HEK293 (cell line): ENCODE measurements around the gene EPS8.

ENCODE experiments used
- ATF2 ChIP-seq: fragments of 450-650 bp; formaldehyde crosslinking; IDR thresholded peaks from 2 replicates; pipeline ENCODE4 v1.5.1; 2016; ENCODE audit warnings: missing biosample characterization, missing genetic modification characterization, low read depth
- BCL11B ChIP-seq: fragments of 450-650 bp; formaldehyde crosslinking; IDR thresholded peaks from 2 replicates; pipeline ENCODE4 v1.5.1; 2016; ENCODE audit warnings: low read depth, missing biosample characterization, missing genetic modification characterization
- CTCF ChIP-seq: fragments of 450-650 bp; formaldehyde crosslinking; IDR thresholded peaks from 2 replicates; pipeline ENCODE4 v1.5.1; 2016; ENCODE audit warnings: missing biosample characterization, missing genetic modification characterization
- KLF10 ChIP-seq: fragments of 450-650 bp; IDR thresholded peaks from 2 replicates; pipeline ENCODE4 v1.5.1; 2018; ENCODE audit warnings: missing biosample characterization, mild to moderate bottlenecking, missing genetic modification characterization
- PRDM1 ChIP-seq: fragments of 450-650 bp; formaldehyde crosslinking; IDR thresholded peaks from 2 replicates; pipeline ENCODE4; 2016; ENCODE audit warnings: missing biosample characterization, missing genetic modification characterization
- PRDM10 ChIP-seq: fragments of 450-650 bp; formaldehyde crosslinking; IDR thresholded peaks from 2 replicates; pipeline ENCODE4 v1.5.1; 2016; ENCODE audit warnings: missing biosample characterization, missing genetic modification characterization
- RBAK ChIP-seq: fragments of 450-650 bp; formaldehyde crosslinking; IDR thresholded peaks from 2 replicates; pipeline ENCODE4 v1.5.1; 2016; ENCODE audit warnings: missing biosample characterization, missing genetic modification characterization
- SP3 ChIP-seq: fragments of 450-650 bp; formaldehyde crosslinking; IDR thresholded peaks from 2 replicates; pipeline ENCODE4 v1.5.1; 2016; ENCODE audit warnings: missing biosample characterization, missing genetic modification characterization
- TRIM28 ChIP-seq: IDR thresholded peaks from 2 replicates; pipeline ENCODE4 v1.6.1; 2011; ENCODE audit warnings: low read length, control low read depth, borderline replicate concordance
- WT1 ChIP-seq: fragments of 450-650 bp; formaldehyde crosslinking; IDR thresholded peaks from 2 replicates; pipeline ENCODE4 v1.5.1; 2016; ENCODE audit warnings: missing biosample characterization, missing genetic modification characterization
- YY1 ChIP-seq: fragments of 450-650 bp; formaldehyde crosslinking; IDR thresholded peaks from 2 replicates; pipeline ENCODE4 v1.5.1; 2018; ENCODE audit warnings: missing biosample characterization, missing genetic modification characterization
- ZFP41 ChIP-seq: fragments of 450-650 bp; formaldehyde crosslinking; IDR thresholded peaks from 2 replicates; pipeline ENCODE4 v1.5.1; 2016; ENCODE audit warnings: missing biosample characterization, missing genetic modification characterization, borderline replicate concordance
- ZNF174 ChIP-seq: fragments of 450-650 bp; formaldehyde crosslinking; IDR thresholded peaks from 2 replicates; pipeline ENCODE4 v1.5.0; 2017; ENCODE audit warnings: missing biosample characterization, mild to moderate bottlenecking, missing genetic modification characterization
- ZNF26 ChIP-seq: fragments of 450-650 bp; formaldehyde crosslinking; IDR thresholded peaks from 2 replicates; pipeline ENCODE4 v1.5.1; 2016; ENCODE audit warnings: missing biosample characterization, missing genetic modification characterization
- ZNF302 ChIP-seq: fragments of 450-650 bp; formaldehyde crosslinking; IDR thresholded peaks from 2 replicates; pipeline ENCODE4 v1.5.1; 2016; ENCODE audit warnings: missing biosample characterization, missing genetic modification characterization, low read depth
- ZNF324 ChIP-seq: fragments of 450-650 bp; formaldehyde crosslinking; IDR thresholded peaks from 2 replicates; pipeline ENCODE4 v1.5.1; 2016; ENCODE audit warnings: missing biosample characterization, missing genetic modification characterization
- ZNF391 ChIP-seq: fragments of 450-650 bp; formaldehyde crosslinking; IDR thresholded peaks from 2 replicates; pipeline ENCODE4 v1.5.1; 2016; ENCODE audit warnings: low read depth, missing biosample characterization, missing genetic modification characterization, borderline replicate concordance
- ZNF521 ChIP-seq: fragments of 450-650 bp; formaldehyde crosslinking; IDR thresholded peaks from 2 replicates; pipeline ENCODE4 v1.5.1; 2017; ENCODE audit warnings: missing biosample characterization, mild to moderate bottlenecking, missing genetic modification characterization
- ZNF571 ChIP-seq: fragments of 450-650 bp; formaldehyde crosslinking; IDR thresholded peaks from 2 replicates; pipeline ENCODE4 v1.5.0; 2017; ENCODE audit warnings: missing biosample characterization, missing genetic modification characterization
- ZNF585B ChIP-seq: fragments of 450-650 bp; formaldehyde crosslinking; IDR thresholded peaks from 2 replicates; pipeline ENCODE4 v1.5.1; 2016; ENCODE audit warnings: missing biosample characterization, missing genetic modification characterization
- ZNF660 ChIP-seq: fragments of 450-650 bp; IDR thresholded peaks from 2 replicates; pipeline ENCODE4 v1.5.1; 2018; ENCODE audit warnings: missing biosample characterization, mild to moderate bottlenecking, missing genetic modification characterization
- ZNF677 ChIP-seq: fragments of 450-650 bp; IDR thresholded peaks from 2 replicates; pipeline ENCODE4 v1.5.0; 2018; ENCODE audit warnings: missing biosample characterization, mild to moderate bottlenecking, missing genetic modification characterization, moderate library complexity
- TF ChIP-seq, protein P1 (sequence below): fragments of 450-650 bp; formaldehyde crosslinking; IDR thresholded peaks from 2 replicates; pipeline ENCODE4 v1.5.1; 2016; ENCODE audit warnings: missing biosample characterization, missing genetic modification characterization
- TF ChIP-seq, protein P2 (sequence below): fragments of 450-650 bp; formaldehyde crosslinking; IDR thresholded peaks from 2 replicates; pipeline ENCODE4 v1.5.1; 2016; ENCODE audit warnings: missing biosample characterization, missing genetic modification characterization, borderline replicate concordance
- TF ChIP-seq, protein P3 (sequence below): fragments of 450-650 bp; formaldehyde crosslinking; IDR thresholded peaks from 2 replicates; pipeline ENCODE4 v1.5.1; 2016; ENCODE audit warnings: missing biosample characterization, missing genetic modification characterization
- TF ChIP-seq, protein P4 (sequence below): fragments of 450-650 bp; formaldehyde crosslinking; IDR thresholded peaks from 2 replicates; pipeline ENCODE4 v1.5.1; 2016; ENCODE audit warnings: missing biosample characterization, missing genetic modification characterization

EPS8 gene

DNA sequence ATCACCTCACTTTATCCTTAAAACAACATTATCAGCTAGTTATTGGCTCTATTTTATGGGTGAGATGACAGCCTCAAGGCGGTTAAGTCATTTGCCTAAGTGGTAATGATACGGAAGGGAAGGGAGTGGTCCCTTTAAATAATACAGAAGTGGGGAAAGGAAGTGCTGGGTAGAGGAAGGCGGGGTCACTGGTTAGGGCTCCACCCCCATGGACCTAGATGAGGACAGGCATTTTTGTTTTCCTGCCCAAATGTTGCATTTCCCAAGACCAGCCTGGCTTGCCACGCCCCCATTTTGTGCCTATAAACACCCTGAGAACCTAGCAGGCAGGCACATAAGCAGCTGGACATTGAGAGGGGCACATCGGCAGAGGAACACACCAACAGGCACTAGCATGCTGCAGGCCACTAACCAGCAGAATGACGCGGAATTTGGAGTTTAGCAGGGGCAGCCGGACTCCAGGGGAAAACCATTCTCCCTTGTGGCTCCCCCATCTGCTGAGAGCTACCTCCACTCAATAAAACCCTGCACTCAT, 100.9 kb downstream of the EPS8 start (continued):
- TF ChIP-seq PRDM10 (tag by site-specific recombination) = peak; percentile 75; the same call in 1 of the 2 replicates
- TF ChIP-seq RBAK (tag by site-specific recombination) = no peak
- no peak for TF ChIP-seq ZNF585B (tag by site-specific recombination)
- TF ChIP-seq ZNF174 (tag by site-specific recombination) = no peak
- TF ChIP-seq ZNF571 (tag by site-specific recombination) = no peak
- TF ChIP-seq ZFP41 (tag by site-specific recombination) = no peak
- no peak for TF ChIP-seq ZNF677
- no peak for TF ChIP-seq ATF2 (tag by site-specific recombination)
- TF ChIP-seq, protein P1, sequence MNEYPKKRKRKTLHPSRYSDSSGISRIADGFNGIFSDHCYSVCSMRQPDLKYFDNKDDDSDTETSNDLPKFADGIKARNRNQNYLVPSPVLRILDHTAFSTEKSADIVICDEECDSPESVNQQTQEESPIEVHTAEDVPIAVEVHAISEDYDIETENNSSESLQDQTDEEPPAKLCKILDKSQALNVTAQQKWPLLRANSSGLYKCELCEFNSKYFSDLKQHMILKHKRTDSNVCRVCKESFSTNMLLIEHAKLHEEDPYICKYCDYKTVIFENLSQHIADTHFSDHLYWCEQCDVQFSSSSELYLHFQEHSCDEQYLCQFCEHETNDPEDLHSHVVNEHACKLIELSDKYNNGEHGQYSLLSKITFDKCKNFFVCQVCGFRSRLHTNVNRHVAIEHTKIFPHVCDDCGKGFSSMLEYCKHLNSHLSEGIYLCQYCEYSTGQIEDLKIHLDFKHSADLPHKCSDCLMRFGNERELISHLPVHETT (tag by site-specific recombination) = peak; percentile 62; the same call in 1 of the 2 replicates
- peak; percentile 44; the same call in 1 of the 2 replicates for TF ChIP-seq ZNF391 (tag by site-specific recombination)
- no peak for TF ChIP-seq ZNF302 (tag by site-specific recombination)
- TF ChIP-seq ZNF521 (tag by site-specific recombination) = no peak
- TF ChIP-seq KLF10 (tag by site-specific recombination) = peak; percentile 70
- TF ChIP-seq ZNF324 (tag by site-specific recombination) = 0 out of 2 replicates have a peak, but pooled peaks have one; percentile 51
- peak; percentile 40; the same call in 1 of the 2 replicates for TF ChIP-seq WT1
- TF ChIP-seq, protein P2, sequence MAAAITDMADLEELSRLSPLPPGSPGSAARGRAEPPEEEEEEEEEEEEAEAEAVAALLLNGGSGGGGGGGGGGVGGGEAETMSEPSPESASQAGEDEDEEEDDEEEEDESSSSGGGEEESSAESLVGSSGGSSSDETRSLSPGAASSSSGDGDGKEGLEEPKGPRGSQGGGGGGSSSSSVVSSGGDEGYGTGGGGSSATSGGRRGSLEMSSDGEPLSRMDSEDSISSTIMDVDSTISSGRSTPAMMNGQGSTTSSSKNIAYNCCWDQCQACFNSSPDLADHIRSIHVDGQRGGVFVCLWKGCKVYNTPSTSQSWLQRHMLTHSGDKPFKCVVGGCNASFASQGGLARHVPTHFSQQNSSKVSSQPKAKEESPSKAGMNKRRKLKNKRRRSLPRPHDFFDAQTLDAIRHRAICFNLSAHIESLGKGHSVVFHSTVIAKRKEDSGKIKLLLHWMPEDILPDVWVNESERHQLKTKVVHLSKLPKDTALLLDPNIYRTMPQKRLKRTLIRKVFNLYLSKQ (tag by site-specific recombination) = no peak
- TF ChIP-seq, protein P3, sequence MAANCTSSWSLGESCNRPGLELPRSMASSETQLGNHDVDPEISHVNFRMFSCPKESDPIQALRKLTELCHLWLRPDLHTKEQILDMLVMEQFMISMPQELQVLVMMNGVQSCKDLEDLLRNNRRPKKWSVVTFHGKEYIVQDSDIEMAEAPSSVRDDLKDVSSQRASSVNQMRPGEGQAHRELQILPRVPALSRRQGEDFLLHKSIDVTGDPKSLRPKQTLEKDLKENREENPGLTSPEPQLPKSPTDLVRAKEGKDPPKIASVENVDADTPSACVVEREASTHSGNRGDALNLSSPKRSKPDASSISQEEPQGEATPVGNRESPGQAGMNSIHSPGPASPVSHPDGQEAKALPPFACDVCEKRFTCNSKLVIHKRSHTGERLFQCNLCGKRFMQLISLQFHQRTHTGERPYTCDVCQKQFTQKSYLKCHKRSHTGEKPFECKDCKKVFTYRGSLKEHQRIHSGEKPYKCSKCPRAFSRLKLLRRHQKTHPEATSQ = no peak
- TF ChIP-seq ZNF26 (tag by site-specific recombination) = no peak
- TF ChIP-seq, protein P4, sequence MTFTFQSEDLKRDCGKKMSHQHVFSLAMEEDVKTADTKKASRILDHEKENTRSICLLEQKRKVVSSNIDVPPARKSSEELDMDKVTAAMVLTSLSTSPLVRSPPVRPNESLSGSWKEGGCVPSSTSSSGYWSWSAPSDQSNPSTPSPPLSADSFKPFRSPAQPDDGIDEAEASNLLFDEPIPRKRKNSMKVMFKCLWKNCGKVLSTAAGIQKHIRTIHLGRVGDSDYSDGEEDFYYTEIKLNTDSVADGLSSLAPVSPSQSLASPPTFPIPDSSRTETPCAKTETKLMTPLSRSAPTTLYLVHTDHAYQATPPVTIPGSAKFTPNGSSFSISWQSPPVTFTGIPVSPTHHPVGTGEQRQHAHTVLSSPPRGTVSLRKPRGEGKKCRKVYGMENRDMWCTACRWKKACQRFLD = no peak
- 0 out of 2 replicates have a peak, but pooled peaks have one; percentile 48 for TF ChIP-seq TRIM28
- TF ChIP-seq ZNF660 (tag by site-specific recombination) = peak; percentile 44; the same call in 1 of the 2 replicates
- peak; percentile 74; the same call in 1 of the 2 replicates for TF ChIP-seq PRDM1 (tag by site-specific recombination)
- no peak for TF ChIP-seq BCL11B (tag by site-specific recombination)
- no peak for TF ChIP-seq YY1 (tag by site-specific recombination)
- no peak for TF ChIP-seq CTCF (tag by site-specific recombination)
- peak; percentile 87 for TF ChIP-seq SP3 (tag by site-specific recombination)
